Measurements from ENCODE around the gene NKD2. TPM values are rescaled to one million over a fixed set of nuclear protein-coding genes. Genes with fewer than 3 reads are reported as not detected.

NKD2 gene
- total RNA-seq, 1 experiment from 2014 or later, result 0.21 TPM

GRCh38 chr5:1052076-1052475 is 43.5 kb downstream of the NKD2 start:
- no peak for TF ChIP-seq CTCF (IDR thresholded peaks at IDR 0.05; ENCODE audit: unreplicated experiment)
- Mint-ChIP-seq H3K4me1 (ENCODE audit: insufficient read depth, unreplicated experiment) (no peaks in the 10 kb centered on the region), H3K4me3 (ENCODE audit: unreplicated experiment) (no peak overlapping the region), H3K36me3 (ENCODE audit: insufficient read depth, unreplicated experiment) (no peaks in the 10 kb centered on the region), H3K27ac (ENCODE audit: low read depth, unreplicated experiment) (peak overlapping the region; percentile 46), H3K27me3 (ENCODE audit: insufficient read depth, unreplicated experiment) (no peaks in the 10 kb centered on the region), H3K9me3 (ENCODE audit: unreplicated experiment) (peaks cover 17% of the 10 kb centered on the region)
- no peak for DNase-seq (ENCODE audit: unreplicated experiment)
- CTCF ChIA-PET, result interaction anchor here (0.7 kb wide), 1 partner anchor 331 kb away, joined by 3 read pairs; no protein-coding TSS in a partner anchor
- POLR2A ChIA-PET, result no interaction called here
- intact Hi-C loops (cut with micrococcal nuclease), result no loop called here
- BruUV-seq (replicated peaks), result no TSS peak

GRCh38 chr5:1052641-1053390 is 44.2 kb downstream of the NKD2 start:
- BruUV-seq (replicated peaks), result no TSS peak
- H3K4me1 Mint-ChIP-seq (ENCODE audit: insufficient read depth, unreplicated experiment), result no peaks in the 10 kb centered on the region
- POLR2A ChIA-PET, result no interaction called here
- H3K4me3 Mint-ChIP-seq (ENCODE audit: unreplicated experiment), result no peak overlapping the region
- intact Hi-C loops (cut with micrococcal nuclease), result no loop called here
- H3K27ac Mint-ChIP-seq (ENCODE audit: low read depth, unreplicated experiment), result peak overlapping the region; percentile 46
- H3K9me3 Mint-ChIP-seq (ENCODE audit: unreplicated experiment), result peaks cover 9% of the 10 kb centered on the region
- DNase-seq (ENCODE audit: unreplicated experiment), result no peak
- no peak for TF ChIP-seq CTCF (IDR thresholded peaks at IDR 0.05; ENCODE audit: unreplicated experiment)
- H3K36me3 Mint-ChIP-seq (ENCODE audit: insufficient read depth, unreplicated experiment), result no peaks in the 10 kb centered on the region
- no peaks in the 10 kb centered on the region for H3K27me3 Mint-ChIP-seq (ENCODE audit: insufficient read depth, unreplicated experiment)
- CTCF ChIA-PET, result interaction anchor here (0.7 kb wide), 1 partner anchor 332 kb away, joined by 3 read pairs; no protein-coding TSS in a partner anchor

GRCh38 chr5:1053391-1054017 is 44.9 kb downstream of the NKD2 start:
- ChIA-PET CTCF (interaction anchor here (0.7 kb wide), 1 partner anchor 491 kb away, joined by 3 read pairs; no protein-coding TSS in a partner anchor), POLR2A (no interaction called here)
- no peaks in the 10 kb centered on the region for H3K27me3 Mint-ChIP-seq (ENCODE audit: insufficient read depth, unreplicated experiment)
- intact Hi-C loops (cut with micrococcal nuclease), result no loop called here
- no peak for DNase-seq (ENCODE audit: unreplicated experiment)
- H3K9me3 Mint-ChIP-seq (ENCODE audit: unreplicated experiment), result peaks cover 2% of the 10 kb centered on the region
- no peak overlapping the region for H3K4me3 Mint-ChIP-seq (ENCODE audit: unreplicated experiment)
- H3K36me3 Mint-ChIP-seq (ENCODE audit: insufficient read depth, unreplicated experiment), result no peaks in the 10 kb centered on the region
- no peak for TF ChIP-seq CTCF (IDR thresholded peaks at IDR 0.05; ENCODE audit: unreplicated experiment)
- H3K27ac Mint-ChIP-seq (ENCODE audit: low read depth, unreplicated experiment), result no peak overlapping the region
- BruUV-seq (replicated peaks), result no TSS peak
- no peaks in the 10 kb centered on the region for H3K4me1 Mint-ChIP-seq (ENCODE audit: insufficient read depth, unreplicated experiment)

GRCh38 chr5:1054018-1054798 is 45.6 kb downstream of the NKD2 start:
- no peak overlapping the region for H3K4me3 Mint-ChIP-seq (ENCODE audit: unreplicated experiment)
- no peaks in the 10 kb centered on the region for H3K27me3 Mint-ChIP-seq (ENCODE audit: insufficient read depth, unreplicated experiment)
- no peaks in the 10 kb centered on the region for H3K4me1 Mint-ChIP-seq (ENCODE audit: insufficient read depth, unreplicated experiment)
- BruUV-seq (replicated peaks), result no TSS peak
- intact Hi-C loops (cut with micrococcal nuclease), result no loop called here
- TF ChIP-seq CTCF (IDR thresholded peaks at IDR 0.05; ENCODE audit: unreplicated experiment), result no peak
- no peak overlapping the region for H3K27ac Mint-ChIP-seq (ENCODE audit: low read depth, unreplicated experiment)
- H3K36me3 Mint-ChIP-seq (ENCODE audit: insufficient read depth, unreplicated experiment), result no peaks in the 10 kb centered on the region
- ChIA-PET POLR2A (no interaction called here), CTCF (interaction anchor here (0.7 kb wide), 1 partner anchor 490 kb away, joined by 3 read pairs; no protein-coding TSS in a partner anchor)
- no peak for DNase-seq (ENCODE audit: unreplicated experiment)
- H3K9me3 Mint-ChIP-seq (ENCODE audit: unreplicated experiment), result no peaks in the 10 kb centered on the region
